Measurements from ENCODE around the gene CHCHD6.

- no peak for TF ChIP-seq POLR2A (IDR thresholded peaks at IDR 0.05)
- TF ChIP-seq, protein P1, sequence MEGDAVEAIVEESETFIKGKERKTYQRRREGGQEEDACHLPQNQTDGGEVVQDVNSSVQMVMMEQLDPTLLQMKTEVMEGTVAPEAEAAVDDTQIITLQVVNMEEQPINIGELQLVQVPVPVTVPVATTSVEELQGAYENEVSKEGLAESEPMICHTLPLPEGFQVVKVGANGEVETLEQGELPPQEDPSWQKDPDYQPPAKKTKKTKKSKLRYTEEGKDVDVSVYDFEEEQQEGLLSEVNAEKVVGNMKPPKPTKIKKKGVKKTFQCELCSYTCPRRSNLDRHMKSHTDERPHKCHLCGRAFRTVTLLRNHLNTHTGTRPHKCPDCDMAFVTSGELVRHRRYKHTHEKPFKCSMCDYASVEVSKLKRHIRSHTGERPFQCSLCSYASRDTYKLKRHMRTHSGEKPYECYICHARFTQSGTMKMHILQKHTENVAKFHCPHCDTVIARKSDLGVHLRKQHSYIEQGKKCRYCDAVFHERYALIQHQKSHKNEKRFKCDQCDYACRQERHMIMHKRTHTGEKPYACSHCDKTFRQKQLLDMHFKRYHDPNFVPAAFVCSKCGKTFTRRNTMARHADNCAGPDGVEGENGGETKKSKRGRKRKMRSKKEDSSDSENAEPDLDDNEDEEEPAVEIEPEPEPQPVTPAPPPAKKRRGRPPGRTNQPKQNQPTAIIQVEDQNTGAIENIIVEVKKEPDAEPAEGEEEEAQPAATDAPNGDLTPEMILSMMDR (IDR thresholded peaks at IDR 0.05), result no peak
Measured at GRCh38 chr3:126734106-126734723, 30.2 kb downstream of the CHCHD6 start.
